Sigmoid colon (tissue), 7 donors: ENCODE measurements around the gene TMEM74B. TPM values are rescaled to one million over a fixed set of nuclear protein-coding genes. Genes with fewer than 3 reads are reported as not detected.

Experiments
- DNase-seq: peaks from one replicate; pipeline ENCODE4 v3.0.0-alpha.2; 2019
- H3K27ac ChIP-seq, 4 donors: fragments of 200-600 bp; sonication (generic); one replicate each; pipeline ENCODE4 v1.5.1; 2016 to 2019; ENCODE audit warnings: mild to moderate bottlenecking in 1 of 4
- H3K27me3 ChIP-seq, 3 donors: fragments of 200-600 bp; sonication (generic); one replicate each; pipeline ENCODE4 v1.5.1; 2019; ENCODE audit warnings: mild to moderate bottlenecking in 1 of 3
- H3K36me3 ChIP-seq, 4 donors: fragments of 200-600 bp; sonication (generic); one replicate each; pipeline ENCODE4 v1.5.1; 2016 to 2019
- H3K4me1 ChIP-seq, 4 donors: fragments of 200-600 bp; sonication (generic); one replicate each; pipeline ENCODE4 v1.5.1; 2017 to 2019
- H3K4me3 ChIP-seq, 4 donors: fragments of 200-600 bp; sonication (generic); one replicate each; pipeline ENCODE4 v1.5.1; 2017 to 2019; ENCODE audit warnings: mild to moderate bottlenecking in 2 of 4, moderate library complexity in 1 of 4
- H3K9me3 ChIP-seq, 4 donors: fragments of 200-600 bp in 3 of 4; sonication (generic) in 3 of 4; one replicate each; pipeline versions ENCODE4 v1.5.1 to v1.6.1; 2013 to 2019
- CTCF ChIP-seq, 4 experiments: fragments of 450-650 bp in 3 of 4; fragments of 200-600 bp in 1 of 4; IDR thresholded peaks; one replicate each; pipeline ENCODE4 v1.5.1; 2016 to 2019; ENCODE audit warnings: antibody characterized with exemption in 4 of 4, mild to moderate bottlenecking in 3 of 4, moderate library complexity in 2 of 4
- EP300 ChIP-seq, 4 donors: sonication (generic); formaldehyde crosslinking; IDR thresholded peaks; one replicate each; pipeline ENCODE4 v1.6.1; 2017; ENCODE audit warnings: antibody characterized with exemption in 4 of 4
- POLR2A ChIP-seq, 2 donors: fragments of 450-650 bp; IDR thresholded peaks; one replicate each; pipeline ENCODE4 v1.6.1; 2016; ENCODE audit warnings: antibody characterized with exemption in 2 of 2, mild to moderate bottlenecking in 2 of 2, moderate library complexity in 2 of 2
- POLR2AphosphoS5 ChIP-seq, 4 donors: sonication (generic); formaldehyde crosslinking; IDR thresholded peaks; one replicate each; pipeline ENCODE4 v1.6.1; 2017; ENCODE audit warnings: antibody characterized with exemption in 4 of 4
- WGBS, 2 donors: extraction: QIAGEN DNeasy Blood & Tissue Kit; methylation state at CpG; one replicate each; pipeline ENCODE4 v1.1.7; 2013; 5-methylcytosine and 5-hydroxymethylcytosine counted together
- intact Hi-C: fragments of 100-400 bp; cut with DNase I; formaldehyde crosslinking; loops from one replicate; pipeline ENCODE4 v1.15.1; 2023
- polyA plus RNA-seq, 3 donors: library from polyadenylated mRNA; stranded (reverse); fragments of 200-250 nt; gene quantifications; one replicate each; pipeline ENCODE4 v1.2.3, GENCODE V29; 2013
- total RNA-seq, 4 donors: library from RNA; depleted of rRNA; stranded (reverse); fragments of >200 nt; gene quantifications; one replicate each; pipeline ENCODE4 v1.1.0, GENCODE V29; 2016
- donor health status: healthy with polysubstance abuse.
- donor health status: Bipolar disorder and iron deficiency.
- donor health status: healthy.

The TMEM74B gene
- total and polyA plus RNA-seq, 7 donors = 0.33 to 2.9 TPM; not detected in 5

- Histone ChIP-seq H3K27ac (no peak overlapping the region), H3K36me3 (no peaks in the 10 kb centered on the region), H3K4me3 (no peak overlapping the region), H3K27me3 (no peaks in the 10 kb centered on the region), H3K9me3 (no peaks in the 10 kb centered on the region), H3K4me1 (no peaks in the 10 kb centered on the region)
- TF ChIP-seq EP300 (IDR thresholded peaks at IDR 0.05) (no peak), POLR2A (IDR thresholded peaks at IDR 0.05) (no peak), CTCF (IDR thresholded peaks at IDR 0.05) (no peak), POLR2AphosphoS5 (IDR thresholded peaks at IDR 0.05) (no peak)
- 91 to 94% methylated on average over 2 of the region's 2 CpGs for WGBS, 2 donors
- DNase-seq = no peak
- intact Hi-C loops = no loop called here
Observed at GRCh38 chr20:1204576-1204975, 19.8 kb upstream of the TMEM74B start.

- no peaks in the 10 kb centered on the region for H3K27me3 ChIP-seq
- H3K27ac ChIP-seq = no peak overlapping the region
- H3K9me3 ChIP-seq = no peaks in the 10 kb centered on the region
- H3K36me3 ChIP-seq = no peaks in the 10 kb centered on the region
- TF ChIP-seq POLR2AphosphoS5 (IDR thresholded peaks at IDR 0.05) (no peak), EP300 (IDR thresholded peaks at IDR 0.05) (no peak), POLR2A (IDR thresholded peaks at IDR 0.05) (no peak), CTCF (IDR thresholded peaks at IDR 0.05) (no peak)
- intact Hi-C loops = no loop called here
- no peaks in the 10 kb centered on the region for H3K4me1 ChIP-seq
- no peak overlapping the region for H3K4me3 ChIP-seq
- WGBS, 2 donors = 38 to 42% methylated on average over 5 of the region's 5 CpGs
- no peak for DNase-seq
Observed at GRCh38 chr20:1204113-1204512, 19.3 kb upstream of the TMEM74B start.

- 26 to 65% methylated on average over 5 of the region's 5 CpGs for WGBS, 2 donors
- Histone ChIP-seq H3K9me3 (no peaks in the 10 kb centered on the region), H3K4me1 (no peaks in the 10 kb centered on the region), H3K36me3 (no peaks in the 10 kb centered on the region), H3K4me3 (no peak overlapping the region), H3K27ac (no peak overlapping the region), H3K27me3 (no peaks in the 10 kb centered on the region)
- DNase-seq = no peak
- intact Hi-C loops = no loop called here
- TF ChIP-seq CTCF (IDR thresholded peaks at IDR 0.05) (no peak), POLR2A (IDR thresholded peaks at IDR 0.05) (no peak), POLR2AphosphoS5 (IDR thresholded peaks at IDR 0.05) (no peak), EP300 (IDR thresholded peaks at IDR 0.05) (no peak)
Observed at GRCh38 chr20:1203630-1204029, 18.8 kb upstream of the TMEM74B start.

- DNase-seq = no peak
- intact Hi-C loops = no loop called here
- H3K27me3 ChIP-seq = no peaks in the 10 kb centered on the region
- no peaks in the 10 kb centered on the region for H3K36me3 ChIP-seq
- no peak within 1 kb of the TSS for H3K27ac ChIP-seq
- 66 to 78% methylated on average over 5 of the region's 5 CpGs for WGBS, 2 donors
- no peaks in the 10 kb centered on the region for H3K9me3 ChIP-seq
- H3K4me1 ChIP-seq = no peaks in the 10 kb centered on the region
- TF ChIP-seq CTCF (IDR thresholded peaks at IDR 0.05) = no peak
- no peak for TF ChIP-seq POLR2A (IDR thresholded peaks at IDR 0.05)
- TF ChIP-seq POLR2AphosphoS5 (IDR thresholded peaks at IDR 0.05) = no peak
- no peak for TF ChIP-seq EP300 (IDR thresholded peaks at IDR 0.05)
- no peak within 1 kb of the TSS for H3K4me3 ChIP-seq
Observed at GRCh38 chr20:1202762-1203504, 18.2 kb upstream of the TMEM74B start, which contains the start of gene C20orf202. Gene C20orf202, plus strand, starts transcription at chr20:1203454. Its CDS starts 132 bp downstream, at chr20:1203586.
